GM19193 (cell line): ENCODE data around the gene RALGAPA2.

Experiments
- POLR2A ChIP-seq: IDR thresholded peaks from 4 replicates; pipeline ENCODE4 v1.6.1; 2011; ENCODE audit not compliant: insufficient read depth, insufficient read length; ENCODE audit errors: extremely low read depth

The RALGAPA2 gene

GRCh38 chr20:20454850-20455627 lies 257.4 kb downstream of the RALGAPA2 start:
- TF ChIP-seq POLR2A: no peak

- no peak for TF ChIP-seq POLR2A
Measured at GRCh38 chr20:20454367-20454766, 258.1 kb downstream of the RALGAPA2 start.

- TF ChIP-seq POLR2A: peak; percentile 59
Measured at GRCh38 chr20:20452254-20452676, 260.2 kb downstream of the RALGAPA2 start.

- TF ChIP-seq POLR2A: no peak
Measured at GRCh38 chr20:20450521-20450920, 261.9 kb downstream of the RALGAPA2 start.

GRCh38 chr20:20448881-20449280 lies 263.6 kb downstream of the RALGAPA2 start:
- no peak for TF ChIP-seq POLR2A

GRCh38 chr20:20447196-20447595 lies 265.2 kb downstream of the RALGAPA2 start:
- no peak for TF ChIP-seq POLR2A

GRCh38 chr20:20446425-20447015 lies 265.9 kb downstream of the RALGAPA2 start:
- no peak for TF ChIP-seq POLR2A

GRCh38 chr20:20446001-20446400 lies 266.4 kb downstream of the RALGAPA2 start:
- TF ChIP-seq POLR2A: no peak

GRCh38 chr20:20443504-20443903 lies 268.9 kb downstream of the RALGAPA2 start:
- TF ChIP-seq POLR2A: no peak

- TF ChIP-seq POLR2A: no peak
Measured at GRCh38 chr20:20442466-20442865, 270.0 kb downstream of the RALGAPA2 start.

- no peak for TF ChIP-seq POLR2A
Measured at GRCh38 chr20:20440886-20441658, 271.4 kb downstream of the RALGAPA2 start.

GRCh38 chr20:20440481-20440880 lies 272.0 kb downstream of the RALGAPA2 start:
- TF ChIP-seq POLR2A: no peak

GRCh38 chr20:20439602-20440190 lies 272.7 kb downstream of the RALGAPA2 start:
- TF ChIP-seq POLR2A: no peak

GRCh38 chr20:20437314-20437713 lies 275.1 kb downstream of the RALGAPA2 start:
- no peak for TF ChIP-seq POLR2A

GRCh38 chr20:20436689-20437088 lies 275.8 kb downstream of the RALGAPA2 start:
- no peak for TF ChIP-seq POLR2A
